Measurements from ENCODE around the gene RAB11FIP4.
A peak's percentile ranks its signal among the peaks of the same experiment; 100 is the strongest.

Gene RAB11FIP4

GRCh38 chr17:31487063-31487647 lies 95.7 kb downstream of the RAB11FIP4 start:
- no peak for DNase-seq (ENCODE audit: low read depth)

GRCh38 chr17:31487648-31488263 lies 96.3 kb downstream of the RAB11FIP4 start:
- DNase-seq (ENCODE audit: low read depth), result peak; percentile 81

- DNase-seq (ENCODE audit: low read depth), result no peak
Observed at GRCh38 chr17:31488264-31488981, 96.9 kb downstream of the RAB11FIP4 start.

GRCh38 chr17:31488982-31489294 lies 97.5 kb downstream of the RAB11FIP4 start:
- no peak for DNase-seq (ENCODE audit: low read depth)

- no peak for DNase-seq (ENCODE audit: low read depth)
Observed at GRCh38 chr17:31489295-31490018, 98.0 kb downstream of the RAB11FIP4 start.

GRCh38 chr17:31490019-31490650 lies 98.7 kb downstream of the RAB11FIP4 start:
- no peak for DNase-seq (ENCODE audit: low read depth)

- DNase-seq (ENCODE audit: low read depth), result no peak
Observed at GRCh38 chr17:31490671-31491375, 99.3 kb downstream of the RAB11FIP4 start.

GRCh38 chr17:31491376-31492131 lies 100.1 kb downstream of the RAB11FIP4 start:
- no peak for DNase-seq (ENCODE audit: low read depth)

- DNase-seq (ENCODE audit: low read depth), result no peak
Observed at GRCh38 chr17:31492206-31492605, 100.7 kb downstream of the RAB11FIP4 start.

- peak; percentile 60 for DNase-seq (ENCODE audit: low read depth)
Observed at GRCh38 chr17:31492880-31493655, 101.6 kb downstream of the RAB11FIP4 start.

GRCh38 chr17:31493656-31494155 lies 102.2 kb downstream of the RAB11FIP4 start:
- no peak for DNase-seq (ENCODE audit: low read depth)

GRCh38 chr17:31494259-31495021 lies 103.0 kb downstream of the RAB11FIP4 start:
- DNase-seq (ENCODE audit: low read depth), result no peak

- no peak for DNase-seq (ENCODE audit: low read depth)
Observed at GRCh38 chr17:31495022-31495885, 103.8 kb downstream of the RAB11FIP4 start.

- DNase-seq (ENCODE audit: low read depth), result no peak
Observed at GRCh38 chr17:31496097-31496496, 104.6 kb downstream of the RAB11FIP4 start.

GRCh38 chr17:31496601-31497000 lies 105.1 kb downstream of the RAB11FIP4 start:
- no peak for DNase-seq (ENCODE audit: low read depth)

GRCh38 chr17:31497431-31497830 lies 106.0 kb downstream of the RAB11FIP4 start:
- no peak for DNase-seq (ENCODE audit: low read depth)

- DNase-seq (ENCODE audit: low read depth), result no peak
Observed at GRCh38 chr17:31497994-31498826, 106.7 kb downstream of the RAB11FIP4 start.

All from stimulated activated CD8-positive, alpha-beta memory T cell treated with anti-CD3 and anti-CD28 coated beads, Interleukin-7, amount 100 ng/mL, for 24 hours (primary cell).